Left ventricle myocardium superior (tissue), 1 donor: ENCODE measurements around the gene PTCHD4. TPM values are rescaled to one million over a fixed set of nuclear protein-coding genes. Genes with fewer than 3 reads are reported as not detected.

Source experiments
- ATAC-seq: fragments of 200-7000 bp; cut with Tn5 transposase; one replicate; pipeline ENCODE4 v1.9.1; 2020; ENCODE audit warnings: mild to moderate bottlenecking, moderate library complexity
- DNase-seq: peaks from one replicate; pipeline ENCODE4 v3.0.0-alpha.2; 2020
- intact Hi-C: fragments of 100-400 bp; cut with micrococcal nuclease; formaldehyde crosslinking; loops from one replicate; pipeline ENCODE4 v1.11.0; 2022
- total RNA-seq: library from RNA; stranded (reverse); fragmentation: NEBNext Ultra II Directional; extraction: Animal tissue kit (Norgen Biotek cat#: 25700); gene quantifications from one replicate; pipeline ENCODE4 v1.2.1, GENCODE V29; 2021
- donor health status: DM: no; HTN: yes; CAD: no; lungs with severe emphysema.

Gene PTCHD4
- total RNA-seq, 1 donor from 2014 or later, result 0.79 TPM

DNA sequence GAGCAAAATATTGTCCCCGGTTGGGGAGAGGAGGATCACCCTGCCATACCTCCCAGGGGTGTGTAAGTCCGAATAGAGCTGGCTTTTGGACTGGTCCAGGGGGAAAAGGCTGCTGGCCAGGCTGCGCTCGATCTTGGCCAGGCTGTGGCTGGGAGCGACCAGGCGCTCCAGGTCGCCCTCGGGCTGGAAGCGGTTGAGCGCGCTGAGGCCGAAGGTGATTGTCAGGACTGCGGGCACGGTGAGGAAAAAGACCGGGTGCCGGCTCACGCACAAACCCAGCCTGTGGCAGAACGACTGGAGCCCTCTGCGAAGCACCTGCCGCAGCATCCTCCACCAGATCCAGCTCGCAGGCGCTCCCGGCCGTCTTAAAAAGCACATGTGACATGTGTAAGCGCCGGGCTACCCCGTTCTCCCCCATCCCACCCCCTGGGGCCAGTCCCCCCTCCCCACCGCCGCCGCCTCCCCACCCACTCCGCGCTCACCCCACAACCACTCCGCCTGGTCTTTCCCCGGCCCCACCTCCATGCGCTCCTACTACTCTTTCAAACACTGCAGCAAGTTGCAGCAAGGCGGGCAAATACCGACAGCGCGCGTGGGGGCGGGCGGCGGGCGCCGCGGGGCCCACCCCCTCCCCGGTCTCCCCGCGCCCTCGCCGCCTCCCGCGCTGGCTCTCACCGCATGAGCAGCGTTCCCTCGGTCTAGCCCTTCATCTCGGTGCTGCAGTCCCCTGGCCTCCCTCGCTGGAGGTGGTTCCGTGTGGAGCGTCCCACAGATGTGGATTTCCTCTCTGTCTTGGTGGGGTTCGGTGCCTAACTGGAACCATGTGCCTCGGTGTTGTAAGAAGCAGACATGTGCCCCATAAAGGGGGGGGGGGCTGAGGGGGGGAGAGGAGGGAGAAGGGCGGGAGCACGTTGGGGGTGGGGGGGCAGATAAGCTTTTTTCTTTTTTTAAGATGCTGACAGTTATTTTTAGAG is 42.4 kb downstream of the PTCHD4 start:
- DNase-seq (peak; percentile 20), ATAC-seq (peak; percentile 24)
- intact Hi-C loops, result no loop called here

DNA sequence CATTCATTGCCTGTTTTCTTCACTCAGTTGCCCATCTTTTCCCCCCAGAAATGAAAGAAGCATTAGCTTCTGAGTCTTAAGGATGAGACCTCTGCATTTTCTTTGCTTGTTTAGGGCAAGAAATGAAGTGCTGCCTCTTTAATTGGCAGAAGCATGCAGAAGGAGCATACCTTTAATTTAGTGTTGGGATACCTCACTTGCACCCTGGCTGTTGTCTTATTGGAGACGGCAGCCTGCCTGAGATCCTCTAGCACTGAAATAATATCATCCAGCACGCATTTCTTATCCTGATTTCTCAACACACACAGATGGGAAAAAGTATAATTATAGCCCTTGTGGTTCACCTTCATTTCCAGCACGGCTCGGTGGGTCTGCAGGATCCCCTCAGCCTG is 43.1 kb downstream of the PTCHD4 start:
- ATAC-seq, result no peak
- intact Hi-C loops, result no loop called here
- no peak for DNase-seq

DNA sequence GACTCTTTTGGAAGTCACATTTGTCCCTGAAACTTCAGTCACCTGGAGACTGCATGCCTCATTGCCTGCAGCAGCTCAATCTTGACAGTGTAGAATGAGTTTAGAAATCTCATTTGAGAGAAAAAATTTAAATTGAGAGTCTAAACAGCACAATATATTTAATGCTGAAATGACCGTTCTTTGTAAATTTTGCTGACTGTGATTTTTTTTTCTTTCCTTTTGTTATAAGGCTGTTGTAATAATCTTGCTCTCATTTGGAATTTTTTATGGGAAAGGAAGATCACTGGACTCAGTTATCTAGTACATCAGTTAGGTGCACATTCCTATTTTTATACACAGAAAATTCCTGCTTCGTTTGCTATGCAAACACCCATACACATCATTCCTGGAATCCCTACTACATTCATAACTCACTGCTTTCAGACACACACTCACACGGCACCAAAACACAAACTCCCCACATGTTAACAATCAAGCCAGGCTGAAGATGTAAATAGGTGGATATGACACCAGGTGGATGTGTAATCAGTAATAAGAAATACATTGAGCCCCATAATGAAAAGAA is 43.8 kb downstream of the PTCHD4 start:
- DNase-seq (no peak), ATAC-seq (no peak)
- intact Hi-C loops, result no loop called here

DNA sequence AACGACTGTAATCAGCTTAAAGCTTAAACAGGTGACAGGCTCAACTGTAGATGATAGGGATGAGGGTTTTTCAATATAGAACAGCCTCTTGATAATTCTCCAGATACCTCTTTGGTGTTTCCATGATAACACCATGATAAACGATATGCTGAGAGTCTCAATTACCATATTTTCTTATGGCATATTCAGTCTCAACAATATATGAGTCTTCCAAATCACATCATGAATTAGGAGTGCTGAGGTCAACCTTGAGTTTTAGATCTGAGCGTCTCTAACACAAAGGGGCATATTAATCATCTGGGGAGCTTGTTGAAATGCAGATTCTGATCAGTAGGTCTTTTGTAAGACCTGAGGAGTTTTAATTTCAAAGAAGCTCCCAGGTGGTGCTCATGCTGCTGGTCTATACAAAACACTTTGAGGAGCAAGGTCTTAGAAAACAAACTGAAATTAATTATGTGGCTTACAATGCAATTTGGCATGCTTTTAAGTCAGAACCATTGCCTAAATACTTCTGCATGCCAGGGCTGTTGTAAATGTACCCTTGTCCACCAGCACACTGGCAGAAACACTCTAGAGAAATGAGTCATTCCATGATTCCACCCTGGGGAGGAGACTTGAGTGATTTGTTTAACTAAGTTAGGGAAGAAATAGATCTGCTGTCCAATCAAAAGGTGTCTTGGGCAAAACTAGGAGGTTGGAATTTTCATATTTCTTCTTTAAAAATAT is 49.6 kb downstream of the PTCHD4 start:
- ATAC-seq, result no peak
- intact Hi-C loops, result no loop called here
- DNase-seq, result no peak
